HG02943 (cell line): Measurements from ENCODE around the gene HM13.
"Not testable (repeated sequence)": the region's sequence is repeated elsewhere in the genome, so short reads cannot be mapped to it uniquely, and the experiment has no call there.

Experiments
- ATAC-seq: cut with Tn5 transposase; IDR thresholded peaks from one replicate; pipeline ENCODE4 v1.9.1; 2021; ENCODE audit warnings: mild to moderate bottlenecking, low read depth, moderate library complexity; ENCODE audit not compliant: unreplicated experiment

HM13 gene

DNA sequence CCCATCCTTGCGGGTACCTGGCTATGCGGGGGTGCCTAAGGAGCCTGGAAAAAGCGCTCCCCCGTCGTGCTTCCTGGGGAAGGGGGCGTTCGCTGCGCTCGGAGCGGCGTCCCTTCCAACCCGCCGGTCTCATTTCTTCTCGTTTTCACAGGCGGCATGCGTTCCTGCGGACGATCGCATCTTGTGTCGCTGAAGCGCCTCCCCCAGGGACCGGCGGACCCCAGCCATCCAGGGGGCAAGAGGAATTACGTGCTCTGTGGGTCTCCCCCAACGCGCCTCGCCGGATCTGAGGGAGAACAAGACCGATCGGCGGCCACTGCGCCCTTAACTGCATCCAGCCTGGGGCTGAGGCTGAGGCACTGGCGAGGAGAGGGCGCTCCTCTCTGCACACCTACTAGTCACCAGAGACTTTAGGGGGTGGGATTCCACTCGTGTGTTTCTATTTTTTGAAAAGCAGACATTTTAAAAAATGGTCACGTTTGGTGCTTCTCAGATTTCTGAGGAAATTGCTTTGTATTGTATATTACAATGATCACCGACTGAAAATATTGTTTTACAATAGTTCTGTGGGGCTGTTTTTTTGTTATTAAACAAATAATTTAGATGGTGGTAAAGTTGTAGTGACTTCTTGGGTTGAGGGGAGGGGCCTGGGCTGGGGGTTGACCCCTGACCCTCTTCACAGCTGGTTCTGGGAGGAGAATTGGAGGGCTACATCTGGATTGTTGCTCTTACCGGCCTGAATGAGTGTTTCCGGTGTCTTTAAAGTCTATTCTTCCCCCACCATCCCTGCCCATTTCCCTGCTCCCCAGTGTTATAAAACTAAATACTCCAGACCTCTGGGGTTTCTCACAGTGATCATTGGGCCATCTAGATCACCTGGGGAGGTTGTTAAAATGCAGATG is 91.9 kb downstream of the HM13 start:
- no peak for ATAC-seq

DNA sequence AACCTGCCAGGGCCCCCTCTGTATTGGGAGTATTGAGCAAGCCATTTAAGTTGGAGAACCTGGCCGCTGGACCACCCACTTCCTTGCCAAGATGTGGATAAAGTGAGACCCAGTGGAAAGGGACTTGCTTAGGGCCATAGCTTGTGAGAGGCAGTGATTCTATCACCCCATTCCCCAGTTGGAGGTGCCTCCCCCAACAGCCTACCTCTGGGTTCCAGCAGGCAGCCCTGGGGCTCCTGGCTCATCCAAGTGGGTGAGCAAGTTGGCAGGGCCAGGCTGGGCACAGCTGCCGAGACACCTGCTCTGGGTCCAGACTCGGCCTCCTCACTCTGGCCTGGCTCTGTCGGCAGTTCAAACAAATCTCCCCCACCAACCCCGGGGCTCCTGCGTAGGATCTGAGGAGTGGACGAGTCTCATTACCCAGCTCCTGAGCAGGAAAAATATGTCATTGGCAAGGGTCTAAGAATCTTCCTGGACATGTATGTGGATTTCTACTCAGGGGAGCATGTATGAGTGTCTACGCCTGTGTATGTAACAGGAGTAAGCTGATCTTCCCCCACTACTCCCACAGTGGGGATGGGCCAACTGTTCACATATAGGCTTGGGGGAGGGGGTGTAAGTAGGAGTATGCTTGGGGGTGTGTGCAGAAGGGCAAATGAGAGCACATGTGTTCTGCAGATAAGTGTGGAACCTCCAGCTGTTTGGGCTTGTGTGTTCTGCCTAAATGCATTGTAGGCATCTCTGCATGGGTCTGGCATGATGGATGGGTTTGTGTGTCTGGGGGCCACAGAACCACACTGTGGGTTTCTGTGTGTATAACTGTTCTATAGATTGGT is 92.8 kb downstream of the HM13 start:
- no peak for ATAC-seq

- ATAC-seq, result no peak
Observed at GRCh38 chr20:31607640-31608250, 93.5 kb downstream of the HM13 start.

- no peak for ATAC-seq
Observed at GRCh38 chr20:31608251-31608945, 94.2 kb downstream of the HM13 start.

DNA sequence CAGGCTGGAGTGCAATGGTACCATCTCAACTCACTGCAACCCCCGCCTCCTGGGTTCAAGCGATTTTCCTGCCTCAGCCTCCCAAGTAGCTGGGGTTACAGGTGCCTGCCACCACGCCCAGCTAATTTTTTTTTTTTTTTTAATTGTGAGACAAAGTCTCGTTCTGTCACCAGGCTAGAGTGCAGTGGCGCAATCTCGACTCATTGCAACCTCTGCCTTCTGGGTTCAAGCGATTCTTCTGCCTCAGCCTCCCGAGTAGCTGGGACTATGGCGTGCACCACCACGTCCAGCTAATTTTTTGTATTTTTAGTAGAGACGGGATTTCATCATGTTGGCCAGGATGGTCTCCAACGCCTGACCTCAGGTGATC is 98.0 kb downstream of the HM13 start:
- ATAC-seq, result not testable (repeated sequence)

DNA sequence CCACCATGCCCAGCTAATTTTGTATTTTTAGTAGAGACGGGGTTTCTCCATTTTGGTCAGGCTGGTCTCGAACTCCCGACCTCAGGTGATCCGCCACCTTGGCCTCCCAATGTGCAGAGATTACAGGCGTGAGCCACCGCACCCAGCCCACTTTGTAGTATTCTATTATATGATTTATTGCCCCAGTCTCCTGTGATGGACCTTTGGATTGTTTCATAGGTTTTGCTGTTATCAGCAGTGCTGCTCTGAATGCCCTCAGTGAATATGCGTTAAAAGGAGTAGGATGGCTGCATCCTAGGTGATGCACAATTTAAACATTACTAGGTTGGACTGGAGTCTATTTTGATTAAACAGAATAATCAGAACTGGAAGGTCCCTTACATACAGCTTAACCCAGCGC is 101.2 kb downstream of the HM13 start:
- ATAC-seq, result no peak

DNA sequence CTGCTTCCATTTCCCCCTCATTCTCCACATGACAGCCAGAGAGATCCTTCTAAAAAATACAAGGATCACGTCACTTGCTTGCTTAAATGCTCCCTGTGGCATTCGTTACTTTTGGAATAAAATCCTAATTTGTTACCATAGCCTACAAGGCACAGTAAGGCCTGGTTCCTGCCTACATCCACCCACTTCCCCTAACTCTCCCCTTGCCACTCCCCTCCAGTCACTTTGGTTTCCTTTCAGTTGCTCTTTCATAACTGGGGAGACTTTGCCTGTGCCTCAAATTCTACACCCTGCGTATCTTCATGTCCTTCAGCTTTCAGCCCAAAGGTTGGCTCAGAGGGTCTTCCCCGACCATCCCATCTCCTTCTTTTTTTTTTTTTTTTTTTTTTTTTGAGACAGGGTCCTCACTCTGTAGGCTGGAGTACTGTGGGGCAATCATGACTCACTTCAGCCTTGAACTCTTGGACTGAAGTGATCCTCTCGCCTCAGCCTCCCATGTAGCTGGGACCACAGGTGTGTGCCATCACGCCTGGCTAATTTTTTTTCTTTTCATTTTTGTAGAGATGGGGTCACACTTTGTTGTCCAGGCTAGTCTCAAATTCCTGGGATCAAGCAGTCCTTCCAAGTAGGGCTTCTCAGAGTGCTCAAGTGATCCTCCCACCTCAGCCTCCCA is 103.3 kb downstream of the HM13 start:
- no peak for ATAC-seq
